HEK293 (cell line): ENCODE measurements around the gene DLG2.

Experiments used
- CTCF ChIA-PET: fragments of 350-600 bp; formaldehyde crosslinking; extraction: SDS; loops from one replicate; lab custom pipeline; 2021; ENCODE audit warnings: antibody characterized with exemption; lab: Yijun Ruan, JAX
- POLR2A ChIA-PET: fragments of 300-600 bp; formaldehyde crosslinking; extraction: SDS; loops from one replicate; lab custom pipeline; 2020; ENCODE audit warnings: antibody characterized with exemption, inconsistent platforms; lab: Yijun Ruan, JAX
- H3K27ac ChIP-seq: fragments of 200-500 bp; sonication (Bioruptor generic); 2 replicates; pipeline ENCODE4 v1.5.1; 2014; ENCODE audit warnings: low read depth, low read length, control low read depth, inconsistent platforms; ENCODE audit errors: extremely low read depth
- H3K36me3 ChIP-seq, 2 experiments: fragments of 200-500 bp in 1 of 2; sonication (Bioruptor generic) in 1 of 2; 1 replicate in 1 of 2; 2 replicates in 1 of 2; pipeline ENCODE4 v1.5.1; 2014 to 2017; ENCODE audit warnings: inconsistent platforms in 2 of 2, low read length in 2 of 2; ENCODE audit not compliant: control insufficient read depth in 2 of 2, insufficient read depth in 1 of 2
- H3K4me1 ChIP-seq: fragments of 200-500 bp; sonication (Bioruptor generic); 2 replicates; pipeline ENCODE4 v1.5.1; 2014; ENCODE audit warnings: mild to moderate bottlenecking, low read length, inconsistent platforms; ENCODE audit not compliant: control insufficient read depth, insufficient read depth
- H3K4me3 ChIP-seq: 2 replicates; pipeline ENCODE4 v1.5.1; 2011; ENCODE audit warnings: low read depth, mild to moderate bottlenecking, control low read depth, low read length, moderate library complexity
- H3K9me3 ChIP-seq: fragments of 200-500 bp; sonication (Bioruptor generic); 2 replicates; pipeline ENCODE4 v1.5.1; 2014; ENCODE audit warnings: low read depth, low read length, inconsistent platforms; ENCODE audit not compliant: control insufficient read depth, insufficient read depth
- CTCF ChIP-seq: fragments of 450-650 bp; formaldehyde crosslinking; IDR thresholded peaks from 2 replicates; pipeline ENCODE4 v1.5.1; 2016; ENCODE audit warnings: missing biosample characterization, missing genetic modification characterization
- EGR2 ChIP-seq: fragments of 450-650 bp; formaldehyde crosslinking; IDR thresholded peaks from 2 replicates; pipeline ENCODE4 v1.5.1; 2016; ENCODE audit warnings: low read depth, missing biosample characterization, missing genetic modification characterization
- KLF1 ChIP-seq: fragments of 450-650 bp; formaldehyde crosslinking; IDR thresholded peaks from 2 replicates; pipeline ENCODE4 v1.5.1; 2016; ENCODE audit warnings: missing biosample characterization, missing genetic modification characterization
- KLF16 ChIP-seq: fragments of 450-650 bp; formaldehyde crosslinking; IDR thresholded peaks from 2 replicates; pipeline ENCODE4 v1.5.1; 2017; ENCODE audit warnings: missing biosample characterization, missing genetic modification characterization
- KLF8 ChIP-seq: fragments of 450-650 bp; formaldehyde crosslinking; IDR thresholded peaks from 2 replicates; pipeline ENCODE4 v1.5.1; 2016; ENCODE audit warnings: missing biosample characterization, missing genetic modification characterization
- KLF9 ChIP-seq: fragments of 450-650 bp; formaldehyde crosslinking; IDR thresholded peaks from 2 replicates; pipeline ENCODE4 v1.5.1; 2016; ENCODE audit warnings: missing biosample characterization, missing genetic modification characterization, low read depth
- OSR2 ChIP-seq: fragments of 450-650 bp; formaldehyde crosslinking; IDR thresholded peaks from 2 replicates; pipeline ENCODE4 v1.5.1; 2016; ENCODE audit warnings: missing biosample characterization, missing genetic modification characterization
- REPIN1 ChIP-seq: fragments of 450-650 bp; formaldehyde crosslinking; IDR thresholded peaks from 2 replicates; pipeline ENCODE4 v1.5.1; 2017; ENCODE audit warnings: missing biosample characterization, missing genetic modification characterization, low read depth
- SCRT2 ChIP-seq: fragments of 450-650 bp; formaldehyde crosslinking; IDR thresholded peaks from 2 replicates; pipeline ENCODE4 v1.5.1; 2016; ENCODE audit warnings: missing biosample characterization, missing genetic modification characterization
- SP7 ChIP-seq: fragments of 450-650 bp; formaldehyde crosslinking; IDR thresholded peaks from 2 replicates; pipeline ENCODE4 v1.5.1; 2016; ENCODE audit warnings: missing biosample characterization, missing genetic modification characterization
- ZBTB26 ChIP-seq: fragments of 450-650 bp; formaldehyde crosslinking; optimal IDR thresholded peaks from 2 replicates; pipeline ENCODE3; 2016; ENCODE audit warnings: missing biosample characterization, mild to moderate bottlenecking, missing genetic modification characterization
- ZBTB48 ChIP-seq: fragments of 450-650 bp; formaldehyde crosslinking; IDR thresholded peaks from 2 replicates; pipeline ENCODE4 v1.5.1; 2016; ENCODE audit warnings: missing biosample characterization, missing genetic modification characterization
- ZBTB6 ChIP-seq: fragments of 450-650 bp; formaldehyde crosslinking; IDR thresholded peaks from 2 replicates; pipeline ENCODE4 v1.5.1; 2017; ENCODE audit warnings: missing biosample characterization, missing genetic modification characterization
- ZNF19 ChIP-seq: fragments of 450-650 bp; formaldehyde crosslinking; IDR thresholded peaks from 2 replicates; pipeline ENCODE4; 2016; ENCODE audit warnings: missing biosample characterization, missing genetic modification characterization, low read depth
- ZNF24 ChIP-seq: fragments of 450-650 bp; formaldehyde crosslinking; IDR thresholded peaks from 2 replicates; pipeline ENCODE4 v1.5.1; 2016; ENCODE audit warnings: missing biosample characterization, missing genetic modification characterization
- ZNF292 ChIP-seq: fragments of 450-650 bp; formaldehyde crosslinking; IDR thresholded peaks from 2 replicates; pipeline ENCODE4 v1.5.1; 2016; ENCODE audit warnings: low read depth, missing biosample characterization, missing genetic modification characterization, borderline replicate concordance
- ZNF335 ChIP-seq: fragments of 450-650 bp; formaldehyde crosslinking; conservative IDR thresholded peaks from 2 replicates; pipeline ENCODE4 v1.5.1; 2016; ENCODE audit warnings: missing biosample characterization, missing genetic modification characterization
- ZNF341 ChIP-seq: fragments of 450-650 bp; formaldehyde crosslinking; IDR thresholded peaks from 2 replicates; pipeline ENCODE4; 2016; ENCODE audit warnings: low read depth, missing biosample characterization, missing genetic modification characterization
- ZNF37A ChIP-seq: fragments of 450-650 bp; IDR thresholded peaks from 2 replicates; pipeline ENCODE4 v1.5.1; 2018; ENCODE audit warnings: missing biosample characterization, missing genetic modification characterization
- ZNF404 ChIP-seq: fragments of 450-650 bp; formaldehyde crosslinking; IDR thresholded peaks from 2 replicates; pipeline ENCODE4 v1.5.1; 2017; ENCODE audit warnings: missing biosample characterization, missing genetic modification characterization
- ZNF518A ChIP-seq: fragments of 450-650 bp; formaldehyde crosslinking; conservative IDR thresholded peaks from 2 replicates; pipeline ENCODE4 v1.5.1; 2016; ENCODE audit warnings: low read depth, missing biosample characterization, missing genetic modification characterization
- ZNF560 ChIP-seq: fragments of 450-650 bp; formaldehyde crosslinking; IDR thresholded peaks from 2 replicates; pipeline ENCODE4 v1.5.1; 2017; ENCODE audit warnings: missing biosample characterization, missing genetic modification characterization, borderline replicate concordance
- ZNF561 ChIP-seq: fragments of 450-650 bp; IDR thresholded peaks from 2 replicates; pipeline ENCODE4 v1.5.1; 2018; ENCODE audit warnings: missing biosample characterization, missing genetic modification characterization, borderline replicate concordance
- ZNF624 ChIP-seq: fragments of 450-650 bp; formaldehyde crosslinking; IDR thresholded peaks from 2 replicates; pipeline ENCODE4 v1.5.1; 2017; ENCODE audit warnings: missing biosample characterization, missing genetic modification characterization
- ZNF701 ChIP-seq: fragments of 450-650 bp; formaldehyde crosslinking; IDR thresholded peaks from 2 replicates; pipeline ENCODE4 v1.5.1; 2016; ENCODE audit warnings: missing biosample characterization, missing genetic modification characterization

DLG2 gene

GRCh38 chr11:85171648-85172257, 455.4 kb downstream of the DLG2 start:
- no peaks in the 10 kb centered on the region for H3K4me1 ChIP-seq
- ChIA-PET POLR2A (no interaction called here), CTCF (no interaction called here)
- H3K27ac ChIP-seq: no peak overlapping the region
- H3K4me3 ChIP-seq: no peak overlapping the region
- TF ChIP-seq KLF8 (tag by site-specific recombination) (no peak), ZNF701 (tag by site-specific recombination) (no peak), EGR2 (tag by site-specific recombination) (no peak), ZBTB6 (tag by site-specific recombination) (no peak), ZNF292 (tag by site-specific recombination) (no peak), ZBTB26 (tag by site-specific recombination) (no peak), ZNF624 (tag by site-specific recombination) (no peak), KLF16 (tag by site-specific recombination) (no peak), ZNF560 (tag by site-specific recombination) (no peak), REPIN1 (tag by site-specific recombination) (no peak), SCRT2 (tag by site-specific recombination) (no peak), SP7 (tag by site-specific recombination) (no peak), KLF9 (tag by site-specific recombination) (no peak), ZNF24 (no peak), CTCF (tag by site-specific recombination) (no peak), ZNF561 (tag by site-specific recombination) (no peak), OSR2 (no peak), ZBTB48 (no peak)
- H3K36me3 ChIP-seq: no peaks in the 10 kb centered on the region
- H3K9me3 ChIP-seq: no peaks in the 10 kb centered on the region

GRCh38 chr11:85170184-85170583, 457.0 kb downstream of the DLG2 start:
- Histone ChIP-seq H3K9me3 (no peaks in the 10 kb centered on the region), H3K36me3 (no peaks in the 10 kb centered on the region), H3K4me1 (no peaks in the 10 kb centered on the region), H3K4me3 (no peak overlapping the region), H3K27ac (no peak overlapping the region)
- ChIA-PET CTCF (interaction anchor here (0.7 kb wide), 1 partner anchor 81 kb away, joined by 4 read pairs; no protein-coding TSS in a partner anchor), POLR2A (no interaction called here)
- TF ChIP-seq KLF1: no peak

GRCh38 chr11:85167471-85167870, 459.7 kb downstream of the DLG2 start:
- TF ChIP-seq ZNF518A (no peak), ZNF19 (tag by site-specific recombination) (no peak), OSR2 (no peak), ZNF341 (tag by site-specific recombination) (no peak), ZNF404 (tag by site-specific recombination) (no peak), ZNF37A (tag by site-specific recombination) (no peak), ZNF335 (tag by site-specific recombination) (no peak)
- TF ChIP-seq, all 188 proteins: peak for 0
- no peak overlapping the region for H3K4me3 ChIP-seq
- H3K36me3 ChIP-seq: no peaks in the 10 kb centered on the region
- no peaks in the 10 kb centered on the region for H3K4me1 ChIP-seq
- H3K27ac ChIP-seq: no peak overlapping the region
- POLR2A ChIA-PET: no interaction called here
- CTCF ChIA-PET: no interaction called here
- no peaks in the 10 kb centered on the region for H3K9me3 ChIP-seq
